Bronchial epithelial cell (primary cell): ENCODE results near the gene EHBP1. TPM values are rescaled to one million over a fixed set of nuclear protein-coding genes. Genes with fewer than 3 reads are reported as not detected.

Experiments
- DNase-seq: peaks from one replicate; pipeline ENCODE4 v3.0.0-alpha.2; 2010; ENCODE audit warnings: low read depth
- FAIRE-seq: peaks from 2 replicates; lab custom pipeline; 2011; peaks lifted over from hg19 to GRCh38; lab: Jason Lieb, UNC
- H3K27me3 ChIP-seq: 2 replicates; pipeline ENCODE4 v1.5.1; 2011; ENCODE audit warnings: low read length; ENCODE audit not compliant: control insufficient read depth, insufficient read depth
- H3K36me3 ChIP-seq: 2 replicates; pipeline ENCODE4 v1.5.1; 2011; ENCODE audit warnings: low read length; ENCODE audit not compliant: control insufficient read depth, insufficient read depth
- H3K4me3 ChIP-seq: 2 replicates; pipeline ENCODE4 v1.5.1; 2011; ENCODE audit warnings: mild to moderate bottlenecking, low read depth, low read length, control low read depth
- total RNA-seq: library from RNA; depleted of rRNA; stranded (reverse); fragments of >200 nt; gene quantifications from 2 replicates; pipeline ENCODE4 v1.2.1, GENCODE V29; 2014
- TF ChIP-seq, protein P1 (sequence below): IDR thresholded peaks from 2 replicates; pipeline ENCODE4 v1.5.1; 2011; ENCODE audit warnings: mild to moderate bottlenecking, moderate library complexity, low read length, control low read depth, inconsistent platforms; ENCODE audit not compliant: insufficient read depth, severe bottlenecking

The EHBP1 gene
- total RNA-seq, 1 donor from 2014 or later: 132 TPM

GRCh38 chr2:62760026-62760425 is 54.5 kb downstream of the EHBP1 start:
- no peak for FAIRE-seq
- no peak for DNase-seq
- no peak overlapping the region for H3K4me3 ChIP-seq
- H3K27me3 ChIP-seq: no peaks in the 10 kb centered on the region
- TF ChIP-seq, protein P1, sequence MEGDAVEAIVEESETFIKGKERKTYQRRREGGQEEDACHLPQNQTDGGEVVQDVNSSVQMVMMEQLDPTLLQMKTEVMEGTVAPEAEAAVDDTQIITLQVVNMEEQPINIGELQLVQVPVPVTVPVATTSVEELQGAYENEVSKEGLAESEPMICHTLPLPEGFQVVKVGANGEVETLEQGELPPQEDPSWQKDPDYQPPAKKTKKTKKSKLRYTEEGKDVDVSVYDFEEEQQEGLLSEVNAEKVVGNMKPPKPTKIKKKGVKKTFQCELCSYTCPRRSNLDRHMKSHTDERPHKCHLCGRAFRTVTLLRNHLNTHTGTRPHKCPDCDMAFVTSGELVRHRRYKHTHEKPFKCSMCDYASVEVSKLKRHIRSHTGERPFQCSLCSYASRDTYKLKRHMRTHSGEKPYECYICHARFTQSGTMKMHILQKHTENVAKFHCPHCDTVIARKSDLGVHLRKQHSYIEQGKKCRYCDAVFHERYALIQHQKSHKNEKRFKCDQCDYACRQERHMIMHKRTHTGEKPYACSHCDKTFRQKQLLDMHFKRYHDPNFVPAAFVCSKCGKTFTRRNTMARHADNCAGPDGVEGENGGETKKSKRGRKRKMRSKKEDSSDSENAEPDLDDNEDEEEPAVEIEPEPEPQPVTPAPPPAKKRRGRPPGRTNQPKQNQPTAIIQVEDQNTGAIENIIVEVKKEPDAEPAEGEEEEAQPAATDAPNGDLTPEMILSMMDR: no peak
- no peaks in the 10 kb centered on the region for H3K36me3 ChIP-seq

DNA sequence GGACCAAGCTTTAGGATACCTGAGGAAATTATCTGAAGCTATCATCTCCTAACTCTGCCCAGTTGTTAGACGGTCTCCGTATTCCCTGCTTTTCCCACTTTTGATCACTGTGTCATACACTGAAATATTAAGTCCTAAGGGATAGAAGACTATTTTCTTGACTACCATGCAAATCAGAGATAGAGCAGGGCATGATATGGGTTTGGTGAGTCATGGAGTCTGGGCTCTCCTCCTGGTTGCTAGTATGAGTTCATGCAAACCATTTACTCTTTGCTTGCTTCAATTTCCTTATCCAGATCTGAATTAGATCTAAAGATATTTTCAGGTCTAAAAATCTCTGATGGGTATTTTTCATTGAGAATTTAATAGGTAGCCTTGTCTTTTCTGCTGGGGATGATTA is 55.0 kb downstream of the EHBP1 start:
- TF ChIP-seq, protein P1: no peak
- no peaks in the 10 kb centered on the region for H3K36me3 ChIP-seq
- no peak overlapping the region for H3K4me3 ChIP-seq
- DNase-seq (peak; percentile 69), FAIRE-seq (no peak)
- no peaks in the 10 kb centered on the region for H3K27me3 ChIP-seq

DNA sequence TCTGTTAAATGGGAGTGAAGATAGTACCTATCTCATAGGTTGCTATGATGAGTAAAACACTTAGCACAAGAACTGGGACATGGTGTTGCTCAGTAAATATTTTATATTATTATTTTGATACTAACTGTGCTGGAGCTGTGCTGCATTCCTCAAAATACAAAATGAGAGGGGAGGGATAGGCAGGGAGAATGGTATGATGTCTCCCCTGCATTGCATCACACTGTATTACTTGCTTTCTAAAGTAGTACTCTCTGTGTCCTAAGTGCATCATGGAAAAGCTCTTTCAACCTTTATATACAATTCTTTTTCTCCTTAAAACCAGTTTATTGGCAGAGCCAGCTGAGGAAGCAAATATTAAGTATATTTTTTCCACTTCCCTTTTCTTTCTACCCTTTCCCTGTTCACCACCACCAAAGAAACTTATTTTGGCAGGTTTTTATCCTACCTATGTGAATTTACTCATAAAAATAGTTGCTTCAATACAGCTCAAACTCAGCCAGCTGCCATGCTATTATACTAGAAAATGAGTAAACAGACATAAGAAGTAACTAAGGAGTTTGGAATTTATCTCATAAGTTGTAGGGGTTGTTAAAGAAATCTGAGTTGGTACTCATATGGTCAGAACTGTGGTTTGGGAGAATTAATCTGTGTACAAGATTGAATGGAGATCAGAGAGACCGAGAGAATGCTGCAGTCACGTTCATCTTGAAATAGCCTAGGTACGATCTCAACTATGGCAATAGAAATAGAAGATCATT is 60.3 kb downstream of the EHBP1 start:
- Histone ChIP-seq H3K36me3 (no peaks in the 10 kb centered on the region), H3K27me3 (no peaks in the 10 kb centered on the region), H3K4me3 (no peak overlapping the region)
- DNase-seq: no peak
- FAIRE-seq: no peak
- TF ChIP-seq, protein P1: no peak

GRCh38 chr2:62768615-62769014 is 63.1 kb downstream of the EHBP1 start:
- Histone ChIP-seq H3K36me3 (no peaks in the 10 kb centered on the region), H3K4me3 (no peak overlapping the region), H3K27me3 (no peaks in the 10 kb centered on the region)
- no peak for DNase-seq
- FAIRE-seq: no peak
- TF ChIP-seq, protein P1: no peak

GRCh38 chr2:62770629-62771028 is 65.1 kb downstream of the EHBP1 start:
- TF ChIP-seq, protein P1: no peak
- FAIRE-seq (no peak), DNase-seq (no peak)
- Histone ChIP-seq H3K36me3 (no peaks in the 10 kb centered on the region), H3K4me3 (no peak overlapping the region), H3K27me3 (no peaks in the 10 kb centered on the region)
